ENCODE measurements around the gene SDR42E1. TPM values are rescaled to one million over a fixed set of nuclear protein-coding genes. Genes with fewer than 3 reads are reported as not detected.

Gene SDR42E1
- total RNA-seq, 2 experiments from 2014 or later: under 0.01 to 0.65 TPM

DNA sequence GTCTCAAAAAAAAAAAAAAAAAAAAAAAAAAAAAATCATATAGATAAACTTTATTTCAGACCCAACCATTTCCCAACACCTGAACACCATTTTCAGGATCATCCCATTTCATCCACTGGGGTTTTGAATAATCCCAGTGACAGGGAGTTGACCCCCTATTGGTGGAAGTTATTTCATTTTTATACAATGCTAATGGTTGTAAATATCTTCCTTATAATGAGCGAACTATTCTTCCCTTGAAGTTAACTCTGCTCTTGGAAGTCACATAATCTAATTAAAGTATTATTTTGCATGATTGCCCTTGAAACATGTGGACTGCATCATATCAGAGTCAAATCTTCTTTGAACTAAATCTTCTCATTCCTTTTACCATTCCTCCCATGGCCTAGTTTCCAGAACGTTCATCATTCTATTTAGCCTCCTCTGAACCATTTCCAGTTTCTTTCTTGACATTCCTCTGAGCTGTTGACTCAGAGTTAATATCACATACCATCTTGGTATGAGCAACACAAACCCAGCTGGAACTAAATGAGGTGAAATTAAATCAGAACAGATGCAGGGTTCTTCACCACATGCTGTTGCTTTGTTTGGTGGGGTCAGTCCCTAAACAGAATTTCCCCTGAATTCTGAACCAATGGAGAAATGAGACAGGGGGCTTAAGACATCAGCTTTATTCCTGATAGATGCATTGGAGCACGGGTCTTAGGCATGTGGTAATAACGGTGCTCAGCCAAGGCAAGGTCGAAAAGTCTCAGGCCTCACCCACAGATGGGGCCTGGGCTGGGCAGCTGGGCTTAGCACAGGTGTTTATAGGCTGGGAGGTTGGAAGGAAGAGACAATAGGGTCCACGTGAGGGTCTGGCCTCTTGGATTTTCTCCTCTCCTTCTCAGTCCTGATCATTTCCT is 32.7 kb upstream of the SDR42E1 start:
- Histone ChIP-seq H3K27ac (ENCODE audit: low read depth, low read length, poor library complexity, severe bottlenecking) (no peak overlapping the region), H4K20me1 (ENCODE audit: insufficient read depth, low read length) (no peaks in the 10 kb centered on the region), H3K36me3 (ENCODE audit: insufficient read depth, low read length) (no peaks in the 10 kb centered on the region), H3K9me2 (ENCODE audit: insufficient read depth, low read length) (no peaks in the 10 kb centered on the region), H3K4me1 (ENCODE audit: insufficient read depth, low read length, poor library complexity, severe bottlenecking) (no peaks in the 10 kb centered on the region), H3K4me3 (ENCODE audit: low read depth, low read length, poor library complexity, severe bottlenecking) (no peak overlapping the region), H2AFZ (ENCODE audit: low read length) (no peak overlapping the region), H3K79me2 (ENCODE audit: insufficient read depth, low read depth, low read length) (no peaks in the 10 kb centered on the region), H3K9me3 (ENCODE audit: low read length) (no peaks in the 10 kb centered on the region), H3K4me2 (ENCODE audit: low read length) (no peak overlapping the region)
- DNase-seq (ENCODE audit: low spot score): no peak
- TF ChIP-seq, protein P1, sequence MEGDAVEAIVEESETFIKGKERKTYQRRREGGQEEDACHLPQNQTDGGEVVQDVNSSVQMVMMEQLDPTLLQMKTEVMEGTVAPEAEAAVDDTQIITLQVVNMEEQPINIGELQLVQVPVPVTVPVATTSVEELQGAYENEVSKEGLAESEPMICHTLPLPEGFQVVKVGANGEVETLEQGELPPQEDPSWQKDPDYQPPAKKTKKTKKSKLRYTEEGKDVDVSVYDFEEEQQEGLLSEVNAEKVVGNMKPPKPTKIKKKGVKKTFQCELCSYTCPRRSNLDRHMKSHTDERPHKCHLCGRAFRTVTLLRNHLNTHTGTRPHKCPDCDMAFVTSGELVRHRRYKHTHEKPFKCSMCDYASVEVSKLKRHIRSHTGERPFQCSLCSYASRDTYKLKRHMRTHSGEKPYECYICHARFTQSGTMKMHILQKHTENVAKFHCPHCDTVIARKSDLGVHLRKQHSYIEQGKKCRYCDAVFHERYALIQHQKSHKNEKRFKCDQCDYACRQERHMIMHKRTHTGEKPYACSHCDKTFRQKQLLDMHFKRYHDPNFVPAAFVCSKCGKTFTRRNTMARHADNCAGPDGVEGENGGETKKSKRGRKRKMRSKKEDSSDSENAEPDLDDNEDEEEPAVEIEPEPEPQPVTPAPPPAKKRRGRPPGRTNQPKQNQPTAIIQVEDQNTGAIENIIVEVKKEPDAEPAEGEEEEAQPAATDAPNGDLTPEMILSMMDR (conservative IDR thresholded peaks at IDR 0.05; ENCODE audit: low read length): no peak
- no peak for TF ChIP-seq EZH2phosphoT487 (IDR thresholded peaks at IDR 0.05; ENCODE audit: borderline replicate concordance, low read depth, low read length)
- no TSS peak for BruUV-seq (replicated peaks)
- intact Hi-C loops (cut with micrococcal nuclease; ENCODE audit: unreplicated experiment): no loop called here
- CTCF ChIA-PET (ENCODE audit: unreplicated experiment): no interaction called here
- POLR2A ChIA-PET: no interaction called here

DNA sequence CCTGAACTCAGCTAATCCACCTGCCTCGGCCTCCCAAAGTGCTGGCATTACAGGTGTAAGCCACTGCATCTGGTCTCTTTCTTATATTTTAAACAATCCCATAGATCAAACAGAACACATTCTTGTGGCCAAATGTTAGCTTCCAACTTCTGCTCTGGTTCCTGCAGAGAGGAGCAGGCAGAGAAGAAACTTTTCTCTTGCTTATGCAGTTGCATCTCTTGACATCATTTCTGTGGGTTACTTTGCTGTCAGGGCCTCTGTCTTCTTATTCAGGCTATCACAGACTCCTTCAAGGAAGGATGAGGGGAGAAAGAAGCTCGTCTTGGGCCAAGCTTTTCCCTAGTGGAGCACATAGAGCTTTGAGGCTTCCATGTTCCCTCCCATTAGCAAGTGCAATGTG is 31.6 kb upstream of the SDR42E1 start:
- Histone ChIP-seq H3K27ac (ENCODE audit: low read depth, low read length, poor library complexity, severe bottlenecking) (no peak overlapping the region), H3K4me3 (ENCODE audit: low read depth, low read length, poor library complexity, severe bottlenecking) (no peak overlapping the region), H3K9me3 (ENCODE audit: low read length) (no peaks in the 10 kb centered on the region), H4K20me1 (ENCODE audit: insufficient read depth, low read length) (no peaks in the 10 kb centered on the region), H2AFZ (ENCODE audit: low read length) (no peak overlapping the region), H3K36me3 (ENCODE audit: insufficient read depth, low read length) (no peaks in the 10 kb centered on the region), H3K4me2 (ENCODE audit: low read length) (no peak overlapping the region), H3K4me1 (ENCODE audit: insufficient read depth, low read length, poor library complexity, severe bottlenecking) (no peaks in the 10 kb centered on the region), H3K79me2 (ENCODE audit: insufficient read depth, low read depth, low read length) (no peaks in the 10 kb centered on the region), H3K9me2 (ENCODE audit: insufficient read depth, low read length) (no peaks in the 10 kb centered on the region)
- no peak for DNase-seq (ENCODE audit: low spot score)
- intact Hi-C loops (cut with micrococcal nuclease; ENCODE audit: unreplicated experiment): no loop called here
- BruUV-seq (replicated peaks): no TSS peak
- CTCF ChIA-PET (ENCODE audit: unreplicated experiment): no interaction called here
- no peak for TF ChIP-seq EZH2phosphoT487 (IDR thresholded peaks at IDR 0.05; ENCODE audit: borderline replicate concordance, low read depth, low read length)
- TF ChIP-seq, protein P1 (conservative IDR thresholded peaks at IDR 0.05; ENCODE audit: low read length): no peak
- POLR2A ChIA-PET: interaction anchor here (0.7 kb wide), 1 partner anchor 1033 kb away, joined by 3 read pairs; no protein-coding TSS in a partner anchor

DNA sequence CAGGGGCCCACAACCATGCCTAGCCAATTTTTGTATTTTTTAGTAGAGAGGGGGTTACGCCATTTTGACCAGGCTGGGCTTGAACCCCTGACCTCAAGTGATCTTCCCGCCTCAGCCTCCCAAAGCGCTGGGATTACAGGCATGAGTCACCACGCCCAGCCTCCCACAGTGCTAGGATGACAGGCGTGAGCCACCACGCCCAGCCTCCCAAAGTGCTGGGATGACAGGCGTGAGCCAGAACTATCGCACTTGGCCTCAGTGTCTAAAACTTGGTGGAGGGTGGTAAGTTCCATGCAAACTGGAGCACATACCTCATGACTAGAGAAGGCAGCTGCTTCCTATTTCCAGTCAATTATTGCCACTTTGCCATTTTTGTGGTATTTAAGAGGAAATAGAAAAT is 30.9 kb upstream of the SDR42E1 start:
- no peak overlapping the region for H3K27ac ChIP-seq (ENCODE audit: low read depth, low read length, poor library complexity, severe bottlenecking)
- BruUV-seq (replicated peaks): no TSS peak
- H2AFZ ChIP-seq (ENCODE audit: low read length): no peak overlapping the region
- ChIA-PET POLR2A (interaction anchor here (0.7 kb wide), 1 partner anchor 1428 kb away, joined by 4 read pairs; no protein-coding TSS in a partner anchor), CTCF (ENCODE audit: unreplicated experiment) (no interaction called here)
- H3K4me3 ChIP-seq (ENCODE audit: low read depth, low read length, poor library complexity, severe bottlenecking): no peak overlapping the region
- intact Hi-C loops (cut with micrococcal nuclease; ENCODE audit: unreplicated experiment): no loop called here
- H3K9me2 ChIP-seq (ENCODE audit: insufficient read depth, low read length): no peaks in the 10 kb centered on the region
- H3K4me2 ChIP-seq (ENCODE audit: low read length): no peak overlapping the region
- no peak for TF ChIP-seq EZH2phosphoT487 (IDR thresholded peaks at IDR 0.05; ENCODE audit: borderline replicate concordance, low read depth, low read length)
- TF ChIP-seq, protein P1 (conservative IDR thresholded peaks at IDR 0.05; ENCODE audit: low read length): no peak
- no peaks in the 10 kb centered on the region for H3K9me3 ChIP-seq (ENCODE audit: low read length)
- no peaks in the 10 kb centered on the region for H3K36me3 ChIP-seq (ENCODE audit: insufficient read depth, low read length)
- no peaks in the 10 kb centered on the region for H3K4me1 ChIP-seq (ENCODE audit: insufficient read depth, low read length, poor library complexity, severe bottlenecking)
- DNase-seq (ENCODE audit: low spot score): no peak
- no peaks in the 10 kb centered on the region for H3K79me2 ChIP-seq (ENCODE audit: insufficient read depth, low read depth, low read length)
- no peaks in the 10 kb centered on the region for H4K20me1 ChIP-seq (ENCODE audit: insufficient read depth, low read length)

All from OCI-LY7 (cell line).